Measurements from ENCODE around the gene CRIM1. TPM values are rescaled to one million over a fixed set of nuclear protein-coding genes. Genes with fewer than 3 reads are reported as not detected.

CRIM1 gene
- total RNA-seq, 4 donors from 2014 or later = 73.7 to 134 (median 80.7) TPM

DNA sequence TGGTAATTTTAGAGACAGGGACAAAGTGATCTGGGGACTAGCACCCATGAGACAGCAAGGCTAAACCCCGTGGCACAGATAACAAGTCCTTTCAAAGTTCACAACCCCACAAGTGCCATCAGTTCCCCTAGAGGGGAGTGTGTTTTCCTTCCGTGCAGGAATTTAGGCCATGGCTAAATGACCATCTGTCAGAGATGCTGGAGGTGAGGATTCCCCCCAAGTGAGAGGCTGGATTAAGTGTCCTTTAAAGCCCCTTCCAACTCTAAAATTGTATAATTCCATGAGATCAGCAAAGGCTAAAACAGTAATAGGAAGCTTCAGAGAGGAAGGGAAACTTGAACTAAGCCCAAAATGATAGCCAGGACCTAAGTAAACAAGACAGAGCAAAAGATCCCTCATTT is 233.7 kb downstream of the CRIM1 start:
- DNase-seq = no peak
- 53% methylated on average over 2 of the region's 2 CpGs; no CpG with 5 or more reads in 1 of the 2 donors for WGBS, 2 donors (ENCODE audit: low coverage in 1 of 2)
- Histone ChIP-seq H3K27ac (peak overlapping the region in 1 of 4 donors; percentile 1), H3K4me1 (peaks cover 0 to 13% (median 2%) of the 10 kb centered on the region in 4 donors), H3K4me3 (no peak overlapping the region), H3K27me3 (no peaks in the 10 kb centered on the region), H3K36me3 (no peaks in the 10 kb centered on the region), H3K9me3 (no peaks in the 10 kb centered on the region)
- intact Hi-C loops (cut with DNase I; ENCODE audit: low total_unique reads) (no loop called here), in situ Hi-C loops (cut with MboI; ENCODE audit: low pct_ligation_motif_present in 1 of 4, low pct_unique_long_range_greater_than_20kb in 1 of 4, low sequenced_read_pairs in 3 of 4) (no loop called here)
- no peak for TF ChIP-seq POLR2A (IDR thresholded peaks at IDR 0.05)
- no peak for TF ChIP-seq POLR2AphosphoS5 (IDR thresholded peaks at IDR 0.05)
- no peak for TF ChIP-seq EP300 (IDR thresholded peaks at IDR 0.05; ENCODE audit: low read depth)
- TF ChIP-seq, protein P1, sequence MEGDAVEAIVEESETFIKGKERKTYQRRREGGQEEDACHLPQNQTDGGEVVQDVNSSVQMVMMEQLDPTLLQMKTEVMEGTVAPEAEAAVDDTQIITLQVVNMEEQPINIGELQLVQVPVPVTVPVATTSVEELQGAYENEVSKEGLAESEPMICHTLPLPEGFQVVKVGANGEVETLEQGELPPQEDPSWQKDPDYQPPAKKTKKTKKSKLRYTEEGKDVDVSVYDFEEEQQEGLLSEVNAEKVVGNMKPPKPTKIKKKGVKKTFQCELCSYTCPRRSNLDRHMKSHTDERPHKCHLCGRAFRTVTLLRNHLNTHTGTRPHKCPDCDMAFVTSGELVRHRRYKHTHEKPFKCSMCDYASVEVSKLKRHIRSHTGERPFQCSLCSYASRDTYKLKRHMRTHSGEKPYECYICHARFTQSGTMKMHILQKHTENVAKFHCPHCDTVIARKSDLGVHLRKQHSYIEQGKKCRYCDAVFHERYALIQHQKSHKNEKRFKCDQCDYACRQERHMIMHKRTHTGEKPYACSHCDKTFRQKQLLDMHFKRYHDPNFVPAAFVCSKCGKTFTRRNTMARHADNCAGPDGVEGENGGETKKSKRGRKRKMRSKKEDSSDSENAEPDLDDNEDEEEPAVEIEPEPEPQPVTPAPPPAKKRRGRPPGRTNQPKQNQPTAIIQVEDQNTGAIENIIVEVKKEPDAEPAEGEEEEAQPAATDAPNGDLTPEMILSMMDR (IDR thresholded peaks at IDR 0.05) = no peak

DNA sequence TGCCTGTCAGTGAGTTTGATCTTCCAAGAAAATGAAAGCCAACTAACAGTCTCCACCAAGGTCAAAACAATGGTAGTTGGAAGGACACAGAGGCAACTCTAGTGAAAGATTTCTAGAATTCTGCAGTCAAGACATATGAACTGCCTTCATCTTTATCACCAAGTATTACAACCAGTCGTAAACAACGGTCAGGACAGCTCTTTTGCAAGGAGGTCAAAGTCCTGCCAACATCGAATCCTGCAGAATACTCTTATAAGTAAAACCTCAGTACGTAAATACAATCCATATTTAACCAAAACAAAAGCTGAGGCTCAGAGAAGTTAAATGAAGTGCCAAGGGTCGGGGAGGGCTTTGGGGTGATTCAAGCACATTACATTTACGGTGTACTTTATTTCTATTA is 239.3 kb downstream of the CRIM1 start:
- Histone ChIP-seq H3K4me3 (peak overlapping the region in 1 of 4 donors; percentile 11), H3K27ac (peak overlapping the region; percentile 53 to 63 (median 62)), H3K9me3 (no peaks in the 10 kb centered on the region), H3K27me3 (no peaks in the 10 kb centered on the region), H3K36me3 (no peaks in the 10 kb centered on the region), H3K4me1 (peaks cover 16 to 42% (median 28%) of the 10 kb centered on the region in 4 donors)
- 61 to 62% methylated on average over 5 to 6 of the region's 6 CpGs for WGBS, 2 donors (ENCODE audit: low coverage in 1 of 2)
- TF ChIP-seq POLR2A (IDR thresholded peaks at IDR 0.05) (no peak), POLR2AphosphoS5 (IDR thresholded peaks at IDR 0.05) (peak in 1 of 3 donors; percentile 20), EP300 (IDR thresholded peaks at IDR 0.05; ENCODE audit: low read depth) (no peak)
- TF ChIP-seq, protein P1 (IDR thresholded peaks at IDR 0.05) = no peak
- in situ Hi-C loops (cut with MboI; ENCODE audit: low pct_ligation_motif_present in 1 of 4, low pct_unique_long_range_greater_than_20kb in 1 of 4, low sequenced_read_pairs in 3 of 4) (no loop called here), intact Hi-C loops (cut with DNase I; ENCODE audit: low total_unique reads) (no loop called here)
- DNase-seq = peak; percentile 49

DNA sequence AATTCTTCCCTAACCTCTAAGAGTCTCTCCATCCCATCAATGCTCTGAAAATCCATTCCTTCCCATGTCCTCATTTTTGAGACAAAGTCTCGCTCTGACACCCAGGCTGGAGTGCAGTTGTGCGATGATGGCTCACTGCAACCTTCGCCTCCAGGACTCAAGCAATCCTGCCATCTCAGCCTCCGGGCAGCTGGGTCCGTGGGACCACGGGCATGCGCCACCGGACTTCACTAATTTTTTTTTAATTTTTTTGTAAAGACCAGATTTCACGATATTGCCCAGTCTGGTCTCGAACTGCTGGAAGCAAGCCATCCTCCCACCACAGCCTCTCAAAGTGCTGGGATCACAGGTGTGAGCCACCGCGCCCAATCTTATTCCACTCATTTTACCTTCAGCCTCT is 240.8 kb downstream of the CRIM1 start:
- WGBS, 2 donors (ENCODE audit: low coverage in 1 of 2) = 95 to 98% methylated on average over 7 to 12 of the region's 12 CpGs
- intact Hi-C loops (cut with DNase I; ENCODE audit: low total_unique reads) = no loop called here
- TF ChIP-seq, protein P1 (IDR thresholded peaks at IDR 0.05) = no peak
- TF ChIP-seq POLR2AphosphoS5 (IDR thresholded peaks at IDR 0.05) = no peak
- TF ChIP-seq EP300 (IDR thresholded peaks at IDR 0.05; ENCODE audit: low read depth) = no peak
- TF ChIP-seq POLR2A (IDR thresholded peaks at IDR 0.05) = no peak

DNA sequence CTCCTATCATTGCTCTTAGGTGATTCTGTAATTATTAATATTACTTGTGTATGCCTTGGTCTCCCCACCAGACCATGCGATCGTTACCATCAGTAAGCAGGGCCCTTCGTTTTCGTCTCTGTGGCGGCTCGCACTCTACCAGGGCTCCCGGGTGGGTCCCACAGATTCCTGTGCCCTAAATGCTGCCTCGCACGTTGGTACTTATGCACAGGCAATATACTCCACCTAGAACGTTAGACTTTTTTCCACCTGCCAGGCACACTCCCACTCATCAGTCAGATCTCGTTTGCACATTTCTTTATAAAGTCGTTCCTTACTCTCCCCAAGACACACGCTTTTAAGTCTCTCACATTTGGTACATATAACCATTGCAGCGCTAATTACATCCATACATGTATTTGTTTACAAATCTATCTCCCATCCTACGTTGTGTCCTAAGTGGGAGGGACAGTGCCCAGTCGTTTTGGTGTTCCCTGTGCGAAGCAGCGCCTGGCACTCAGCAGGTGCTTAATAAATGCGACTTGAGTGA is 241.5 kb downstream of the CRIM1 start:
- 23 to 27% methylated on average over 7 to 19 of the region's 19 CpGs for WGBS, 2 donors (ENCODE audit: low coverage in 1 of 2)
- H3K36me3 ChIP-seq = no peaks in the 10 kb centered on the region
- H3K27ac ChIP-seq = peak overlapping the region; percentile 98 to 100 (median 99)
- peaks cover 16 to 41% (median 28%) of the 10 kb centered on the region in 4 donors for H3K4me1 ChIP-seq
- no peaks in the 10 kb centered on the region for H3K9me3 ChIP-seq
- TF ChIP-seq POLR2AphosphoS5 (IDR thresholded peaks at IDR 0.05) (no peak), EP300 (IDR thresholded peaks at IDR 0.05; ENCODE audit: low read depth) (no peak), POLR2A (IDR thresholded peaks at IDR 0.05) (no peak)
- TF ChIP-seq, protein P1 (IDR thresholded peaks at IDR 0.05) = no peak
- in situ Hi-C loops (cut with MboI; ENCODE audit: low pct_ligation_motif_present in 1 of 4, low pct_unique_long_range_greater_than_20kb in 1 of 4, low sequenced_read_pairs in 3 of 4) = no loop called here
- H3K27me3 ChIP-seq = no peaks in the 10 kb centered on the region
- DNase-seq = no peak
- intact Hi-C loops (cut with DNase I; ENCODE audit: low total_unique reads) = no loop called here
- peak overlapping the region; percentile 94 to 99 (median 98) for H3K4me3 ChIP-seq

More for the DNA sequence above, 240.8 kb downstream of the CRIM1 start:
- peak overlapping the region in 1 of 4 donors; percentile 94 for H3K4me3 ChIP-seq
- in situ Hi-C loops (cut with MboI; ENCODE audit: low pct_ligation_motif_present in 1 of 4, low pct_unique_long_range_greater_than_20kb in 1 of 4, low sequenced_read_pairs in 3 of 4) = no loop called here
- H3K27me3 ChIP-seq = no peaks in the 10 kb centered on the region
- no peak for DNase-seq
- H3K27ac ChIP-seq = peak overlapping the region in 3 of 4 donors; percentile 28 to 100 (median 98)
- H3K9me3 ChIP-seq = no peaks in the 10 kb centered on the region
- no peaks in the 10 kb centered on the region for H3K36me3 ChIP-seq
- peaks cover 16 to 41% (median 28%) of the 10 kb centered on the region in 4 donors for H3K4me1 ChIP-seq
